ENCODE results near the gene CYTH1.
"Not testable (repeated sequence)": the region's sequence is repeated elsewhere in the genome, so short reads cannot be mapped to it uniquely, and the experiment has no call there.

DNA sequence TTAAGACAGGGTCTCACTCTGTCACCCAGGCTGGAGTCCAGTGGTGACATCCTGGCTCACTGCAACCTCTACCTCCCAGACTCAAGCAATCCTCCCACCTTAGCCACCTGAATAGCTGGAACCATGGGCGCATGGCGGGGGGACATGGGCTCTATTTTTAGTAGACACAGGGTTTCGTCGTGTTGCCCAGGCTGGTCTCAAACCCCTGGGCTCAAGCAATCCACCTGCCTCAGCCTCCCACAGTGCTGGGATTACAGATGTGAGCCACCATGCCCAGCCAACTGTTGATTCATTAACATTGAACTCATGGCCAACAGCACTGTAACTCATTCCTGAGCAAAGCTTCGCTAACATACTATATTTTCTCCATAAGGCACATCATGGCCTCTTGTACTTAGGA is 31.1 kb downstream of the CYTH1 start:
- TF ChIP-seq EZH2 (IDR thresholded peaks at IDR 0.05; ENCODE audit: low read depth), result not testable (repeated sequence)
- TF ChIP-seq, protein P1, sequence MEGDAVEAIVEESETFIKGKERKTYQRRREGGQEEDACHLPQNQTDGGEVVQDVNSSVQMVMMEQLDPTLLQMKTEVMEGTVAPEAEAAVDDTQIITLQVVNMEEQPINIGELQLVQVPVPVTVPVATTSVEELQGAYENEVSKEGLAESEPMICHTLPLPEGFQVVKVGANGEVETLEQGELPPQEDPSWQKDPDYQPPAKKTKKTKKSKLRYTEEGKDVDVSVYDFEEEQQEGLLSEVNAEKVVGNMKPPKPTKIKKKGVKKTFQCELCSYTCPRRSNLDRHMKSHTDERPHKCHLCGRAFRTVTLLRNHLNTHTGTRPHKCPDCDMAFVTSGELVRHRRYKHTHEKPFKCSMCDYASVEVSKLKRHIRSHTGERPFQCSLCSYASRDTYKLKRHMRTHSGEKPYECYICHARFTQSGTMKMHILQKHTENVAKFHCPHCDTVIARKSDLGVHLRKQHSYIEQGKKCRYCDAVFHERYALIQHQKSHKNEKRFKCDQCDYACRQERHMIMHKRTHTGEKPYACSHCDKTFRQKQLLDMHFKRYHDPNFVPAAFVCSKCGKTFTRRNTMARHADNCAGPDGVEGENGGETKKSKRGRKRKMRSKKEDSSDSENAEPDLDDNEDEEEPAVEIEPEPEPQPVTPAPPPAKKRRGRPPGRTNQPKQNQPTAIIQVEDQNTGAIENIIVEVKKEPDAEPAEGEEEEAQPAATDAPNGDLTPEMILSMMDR (conservative IDR thresholded peaks at IDR 0.05), result not testable (repeated sequence)
